Neuronal stem cell (in vitro differentiated cells): Measurements from ENCODE around the gene TAF6L.
A peak's percentile ranks its signal among the peaks of the same experiment; 100 is the strongest.
"Not testable (repeated sequence)": the region's sequence is repeated elsewhere in the genome, so short reads cannot be mapped to it uniquely, and the experiment has no call there.

Experiments used
- DNase-seq: peaks from one replicate; pipeline ENCODE4 v3.0.0-alpha.2; 2013; ENCODE audit warnings: low spot score
- H2AFZ ChIP-seq: one replicate; pipeline ENCODE4 v1.6.1; 2013; ENCODE audit warnings: mild to moderate bottlenecking, low read length, inconsistent platforms
- H2AK5ac ChIP-seq: 2 replicates; pipeline ENCODE4 v1.6.1; 2013; ENCODE audit warnings: low read depth, mild to moderate bottlenecking, inconsistent platforms, low read length, moderate library complexity, mixed read lengths
- H2BK120ac ChIP-seq: 2 replicates; pipeline ENCODE4 v1.6.1; 2013; ENCODE audit warnings: low read depth, mild to moderate bottlenecking, inconsistent platforms, low read length, moderate library complexity, mixed read lengths
- H2BK12ac ChIP-seq: one replicate; pipeline ENCODE4 v1.6.1; 2013; ENCODE audit warnings: low read length, inconsistent platforms
- H2BK15ac ChIP-seq: 2 replicates; pipeline ENCODE4 v1.6.1; 2013; ENCODE audit warnings: mild to moderate bottlenecking, low read length, inconsistent platforms, mixed read lengths
- H2BK5ac ChIP-seq: one replicate; pipeline ENCODE4 v1.6.1; 2013; ENCODE audit warnings: inconsistent platforms, mild to moderate bottlenecking, low read length, moderate library complexity
- H3K14ac ChIP-seq: one replicate; pipeline ENCODE4 v1.6.1; 2013; ENCODE audit warnings: low read length, inconsistent platforms
- H3K18ac ChIP-seq: 2 replicates; pipeline ENCODE4 v1.6.1; 2013; ENCODE audit warnings: low read length, inconsistent platforms
- H3K23ac ChIP-seq: 2 replicates; pipeline ENCODE4 v1.6.1; 2013; ENCODE audit warnings: low read depth, mild to moderate bottlenecking, mixed read lengths, low read length, inconsistent platforms; ENCODE audit not compliant: poor library complexity
- H3K27ac ChIP-seq: replicated peaks from 3 replicates; pipeline ENCODE4 v1.5.1; 2013; ENCODE audit warnings: low read length, inconsistent platforms
- H3K27me3 ChIP-seq, 3 experiments: 2 replicates each; pipeline ENCODE4 v1.6.1; 2013; ENCODE audit warnings: low read length in 3 of 3, mild to moderate bottlenecking in 2 of 3, inconsistent platforms in 1 of 3, low read depth in 1 of 3, mixed read lengths in 1 of 3, moderate library complexity in 1 of 3; ENCODE audit not compliant: control insufficient read depth in 3 of 3, insufficient read depth in 3 of 3
- H3K36me3 ChIP-seq, 2 donors: replicated peaks in 1 of 2; 2 replicates each; pipeline ENCODE4 v1.6.1; 2013; ENCODE audit warnings: low read length in 2 of 2; ENCODE audit not compliant: control insufficient read depth in 2 of 2, insufficient read depth in 2 of 2
- H3K4ac ChIP-seq: 2 replicates; pipeline ENCODE4 v1.6.1; 2013; ENCODE audit warnings: inconsistent platforms, mild to moderate bottlenecking, low read length, moderate library complexity
- H3K4me1 ChIP-seq, 2 donors: 1 replicate in 1 of 2; 2 replicates in 1 of 2; pipeline ENCODE4 v1.6.1; 2013; ENCODE audit warnings: low read length in 2 of 2, low read depth in 1 of 2; ENCODE audit not compliant: control insufficient read depth in 2 of 2, insufficient read depth in 1 of 2
- H3K4me2 ChIP-seq: one replicate; pipeline ENCODE4 v1.6.1; 2013; ENCODE audit warnings: mild to moderate bottlenecking, low read length, inconsistent platforms; ENCODE audit not compliant: insufficient read depth, poor library complexity, severe bottlenecking
- H3K4me3 ChIP-seq, 2 donors: 2 replicates each; pipeline ENCODE4 v1.5.1; 2013; ENCODE audit warnings: low read length in 2 of 2, mild to moderate bottlenecking in 2 of 2, inconsistent platforms in 1 of 2, moderate library complexity in 1 of 2
- H3K79me1 ChIP-seq: one replicate; pipeline ENCODE4 v1.6.1; 2013; ENCODE audit warnings: low read depth, mild to moderate bottlenecking, inconsistent platforms, low read length, moderate library complexity
- H3K9ac ChIP-seq: one replicate; pipeline ENCODE4 v1.6.1; 2013; ENCODE audit warnings: mild to moderate bottlenecking, low read depth, low read length, inconsistent platforms; ENCODE audit not compliant: poor library complexity
- H3K9me3 ChIP-seq, 2 donors: replicated peaks in 1 of 2; 2 replicates each; pipeline versions ENCODE3 to v1.6.1; 2013; ENCODE audit warnings: low read length in 2 of 2, mild to moderate bottlenecking in 2 of 2, inconsistent platforms in 1 of 2, low read depth in 1 of 2, mixed read lengths in 1 of 2, moderate library complexity in 1 of 2; ENCODE audit not compliant: control insufficient read depth in 2 of 2, insufficient read depth in 1 of 2
- H4K8ac ChIP-seq: one replicate; pipeline ENCODE4 v1.6.1; 2013; ENCODE audit warnings: low read depth, mild to moderate bottlenecking, inconsistent platforms, low read length, moderate library complexity
- H4K91ac ChIP-seq: one replicate; pipeline ENCODE4 v1.6.1; 2013; ENCODE audit warnings: low read length, low read depth, mild to moderate bottlenecking, inconsistent platforms; ENCODE audit not compliant: poor library complexity
- WGBS, 2 donors: extraction: QIAGEN DNeasy Blood & Tissue Kit; methylation state at CpG; one replicate each; pipeline ENCODE4 v1.1.7; 2013; ENCODE audit warnings: missing lambda C conversion rate in 2 of 2, mixed read lengths in 1 of 2; ENCODE audit not compliant: insufficient read length in 2 of 2, insufficient replicate concordance in 1 of 2; ENCODE audit errors: extremely low coverage in 2 of 2; 5-methylcytosine and 5-hydroxymethylcytosine counted together

Gene TAF6L

GRCh38 chr11:62817129-62817528 lies 45.9 kb downstream of the TAF6L start:
- no peaks in the 10 kb centered on the region for H3K79me1 ChIP-seq
- H2BK12ac ChIP-seq = no peak overlapping the region
- H3K27ac ChIP-seq = no peak overlapping the region
- no peak overlapping the region for H3K4ac ChIP-seq
- H3K9ac ChIP-seq = no peak overlapping the region
- H3K27me3 ChIP-seq = no peaks in the 10 kb centered on the region
- no peaks in the 10 kb centered on the region for H3K9me3 ChIP-seq
- H3K4me1 ChIP-seq = no peaks in the 10 kb centered on the region
- no peak overlapping the region for H2BK5ac ChIP-seq
- DNase-seq = no peak
- H3K18ac ChIP-seq = no peak overlapping the region
- H3K23ac ChIP-seq = no peak overlapping the region
- H3K14ac ChIP-seq = no peak overlapping the region
- H2AK5ac ChIP-seq = no peak overlapping the region
- WGBS, 2 donors = no CpG with 5 or more reads among the region's 4 CpGs
- H4K8ac ChIP-seq = no peak overlapping the region
- no peak overlapping the region for H2BK15ac ChIP-seq
- H3K36me3 ChIP-seq = peaks cover 10 to 49% of the 10 kb centered on the region in 2 donors
- no peak overlapping the region for H4K91ac ChIP-seq
- no peak overlapping the region for H2AFZ ChIP-seq
- no peak overlapping the region for H3K4me2 ChIP-seq
- H2BK120ac ChIP-seq = no peak overlapping the region
- H3K4me3 ChIP-seq = no peak overlapping the region

- no peak overlapping the region for H2BK5ac ChIP-seq
- H3K79me1 ChIP-seq = no peaks in the 10 kb centered on the region
- H2AK5ac ChIP-seq = no peak overlapping the region
- peaks cover 36 to 83% of the 10 kb centered on the region in 2 donors for H3K36me3 ChIP-seq
- H4K91ac ChIP-seq = no peak overlapping the region
- no peak overlapping the region for H3K4me3 ChIP-seq
- H3K4me1 ChIP-seq = no peaks in the 10 kb centered on the region
- no peak overlapping the region for H3K4ac ChIP-seq
- H3K14ac ChIP-seq = no peak overlapping the region
- H3K27ac ChIP-seq = no peak overlapping the region
- H2BK120ac ChIP-seq = no peak overlapping the region
- H3K4me2 ChIP-seq = no peak overlapping the region
- no peak overlapping the region for H2BK12ac ChIP-seq
- no peak overlapping the region for H3K23ac ChIP-seq
- no peaks in the 10 kb centered on the region for H3K27me3 ChIP-seq
- no peak overlapping the region for H4K8ac ChIP-seq
- no CpG with 5 or more reads among the region's 3 CpGs for WGBS, 2 donors
- H3K9me3 ChIP-seq = no peaks in the 10 kb centered on the region
- no peak overlapping the region for H3K9ac ChIP-seq
- no peak overlapping the region for H2AFZ ChIP-seq
- H3K18ac ChIP-seq = no peak overlapping the region
- no peak for DNase-seq
- no peak overlapping the region for H2BK15ac ChIP-seq
Measured at GRCh38 chr11:62823677-62824076, 52.5 kb downstream of the TAF6L start.

DNA sequence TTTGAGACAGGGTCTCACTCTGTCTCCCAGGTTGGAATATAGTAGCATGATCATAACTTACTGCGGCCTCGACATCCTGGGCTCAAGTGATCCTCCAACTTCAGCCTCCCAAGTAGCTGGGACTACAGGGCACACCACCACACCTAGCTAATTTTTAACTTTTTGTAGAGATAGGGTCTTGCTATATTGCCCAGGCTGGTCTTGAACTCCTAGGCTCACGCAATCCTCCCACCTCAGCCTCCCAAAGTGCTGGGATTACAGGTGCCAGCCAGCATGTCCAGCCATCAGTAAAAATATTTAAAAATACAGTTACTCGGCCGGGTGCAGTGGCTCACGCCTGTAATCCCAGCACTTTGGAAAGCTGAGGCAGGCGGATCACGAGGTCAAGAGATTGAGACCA lies 56.9 kb downstream of the TAF6L start:
- not testable (repeated sequence) for H3K18ac ChIP-seq, H3K14ac ChIP-seq, H3K79me1 ChIP-seq, H3K4me3 ChIP-seq, H3K27ac ChIP-seq, DNase-seq, H2BK120ac ChIP-seq, H2BK5ac ChIP-seq, H3K9me3 ChIP-seq, H3K4me1 ChIP-seq, H4K91ac ChIP-seq, H2BK15ac ChIP-seq, H3K23ac ChIP-seq, H3K4ac ChIP-seq, H3K9ac ChIP-seq, H3K27me3 ChIP-seq, H3K4me2 ChIP-seq, H2AFZ ChIP-seq, H2AK5ac ChIP-seq, H4K8ac ChIP-seq, H2BK12ac ChIP-seq
- no CpG with 5 or more reads among the region's 8 CpGs for WGBS, 2 donors
- H3K36me3 ChIP-seq = peaks cover 25 to 54% of the 10 kb centered on the region in 2 donors

DNA sequence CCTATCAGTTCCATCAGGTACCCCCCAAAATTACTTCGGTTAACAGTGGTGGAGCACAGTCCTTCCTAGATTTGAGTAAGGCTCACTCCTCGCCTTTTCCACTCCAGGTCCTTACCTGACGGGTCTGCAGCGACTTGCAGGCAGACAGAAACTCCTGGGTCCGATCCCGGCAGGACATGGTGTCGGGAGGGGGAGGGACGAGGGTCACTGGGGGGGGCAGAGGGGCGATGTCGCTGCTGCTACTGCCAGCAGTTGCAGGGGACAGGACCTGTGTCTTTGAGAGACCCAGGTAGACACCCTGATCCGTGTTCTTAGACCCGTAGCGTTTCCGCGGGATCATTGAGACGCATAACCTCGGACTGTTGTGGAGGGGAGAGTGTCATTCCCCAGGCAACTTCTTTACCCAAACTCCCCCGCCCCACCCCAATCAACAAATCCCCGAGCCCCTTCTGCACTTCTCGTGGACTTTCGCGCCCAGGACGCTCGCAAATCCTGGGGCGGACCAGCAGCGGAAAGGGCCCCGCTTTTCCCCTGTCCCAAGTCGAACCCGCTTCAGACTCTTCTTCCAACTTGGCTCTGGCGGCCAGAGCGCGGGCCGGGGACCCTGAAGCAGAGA lies 59.8 kb downstream of the TAF6L start:
- Histone ChIP-seq H3K9ac (peak overlapping the region; percentile 92), H2BK12ac (no peak overlapping the region), H3K18ac (peak overlapping the region; percentile 98), H2BK5ac (peak overlapping the region; percentile 79), H4K91ac (no peak overlapping the region), H3K27ac (peak overlapping the region; percentile 93), H2AK5ac (no peak overlapping the region), H3K4ac (peak overlapping the region; percentile 42), H3K4me1 (peaks cover 3 to 7% of the 10 kb centered on the region in 2 donors), H3K79me1 (peaks cover 7% of the 10 kb centered on the region), H3K4me3 (peak overlapping the region; percentile 70 to 95), H2BK120ac (no peak overlapping the region), H2AFZ (peak overlapping the region; percentile 97), H4K8ac (peak overlapping the region; percentile 54), H3K23ac (peak overlapping the region; percentile 92), H3K36me3 (peaks cover 28 to 54% of the 10 kb centered on the region in 2 donors), H3K14ac (no peak overlapping the region), H3K27me3 (no peaks in the 10 kb centered on the region), H3K4me2 (peak overlapping the region; percentile 82), H2BK15ac (no peak overlapping the region), H3K9me3 (no peaks in the 10 kb centered on the region)
- DNase-seq = no peak
- no CpG with 5 or more reads among the region's 33 CpGs for WGBS, 2 donors
